HG03097 (cell line): Measurements from ENCODE around the gene SCAF4.
"Not testable (repeated sequence)": the region's sequence is repeated elsewhere in the genome, so short reads cannot be mapped to it uniquely, and the experiment has no call there.

Experiments
- ATAC-seq: cut with Tn5 transposase; IDR thresholded peaks from one replicate; pipeline ENCODE4 v1.9.1; 2021; ENCODE audit not compliant: unreplicated experiment, low FRiP score

Gene SCAF4, protein sequence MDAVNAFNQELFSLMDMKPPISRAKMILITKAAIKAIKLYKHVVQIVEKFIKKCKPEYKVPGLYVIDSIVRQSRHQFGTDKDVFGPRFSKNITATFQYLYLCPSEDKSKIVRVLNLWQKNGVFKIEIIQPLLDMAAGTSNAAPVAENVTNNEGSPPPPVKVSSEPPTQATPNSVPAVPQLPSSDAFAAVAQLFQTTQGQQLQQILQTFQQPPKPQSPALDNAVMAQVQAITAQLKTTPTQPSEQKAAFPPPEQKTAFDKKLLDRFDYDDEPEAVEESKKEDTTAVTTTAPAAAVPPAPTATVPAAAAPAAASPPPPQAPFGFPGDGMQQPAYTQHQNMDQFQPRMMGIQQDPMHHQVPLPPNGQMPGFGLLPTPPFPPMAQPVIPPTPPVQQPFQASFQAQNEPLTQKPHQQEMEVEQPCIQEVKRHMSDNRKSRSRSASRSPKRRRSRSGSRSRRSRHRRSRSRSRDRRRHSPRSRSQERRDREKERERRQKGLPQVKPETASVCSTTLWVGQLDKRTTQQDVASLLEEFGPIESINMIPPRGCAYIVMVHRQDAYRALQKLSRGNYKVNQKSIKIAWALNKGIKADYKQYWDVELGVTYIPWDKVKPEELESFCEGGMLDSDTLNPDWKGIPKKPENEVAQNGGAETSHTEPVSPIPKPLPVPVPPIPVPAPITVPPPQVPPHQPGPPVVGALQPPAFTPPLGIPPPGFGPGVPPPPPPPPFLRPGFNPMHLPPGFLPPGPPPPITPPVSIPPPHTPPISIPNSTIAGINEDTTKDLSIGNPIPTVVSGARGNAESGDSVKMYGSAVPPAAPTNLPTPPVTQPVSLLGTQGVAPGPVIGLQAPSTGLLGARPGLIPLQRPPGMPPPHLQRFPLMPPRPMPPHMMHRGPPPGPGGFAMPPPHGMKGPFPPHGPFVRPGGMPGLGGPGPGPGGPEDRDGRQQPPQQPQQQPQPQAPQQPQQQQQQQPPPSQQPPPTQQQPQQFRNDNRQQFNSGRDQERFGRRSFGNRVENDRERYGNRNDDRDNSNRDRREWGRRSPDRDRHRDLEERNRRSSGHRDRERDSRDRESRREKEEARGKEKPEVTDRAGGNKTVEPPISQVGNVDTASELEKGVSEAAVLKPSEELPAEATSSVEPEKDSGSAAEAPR

DNA sequence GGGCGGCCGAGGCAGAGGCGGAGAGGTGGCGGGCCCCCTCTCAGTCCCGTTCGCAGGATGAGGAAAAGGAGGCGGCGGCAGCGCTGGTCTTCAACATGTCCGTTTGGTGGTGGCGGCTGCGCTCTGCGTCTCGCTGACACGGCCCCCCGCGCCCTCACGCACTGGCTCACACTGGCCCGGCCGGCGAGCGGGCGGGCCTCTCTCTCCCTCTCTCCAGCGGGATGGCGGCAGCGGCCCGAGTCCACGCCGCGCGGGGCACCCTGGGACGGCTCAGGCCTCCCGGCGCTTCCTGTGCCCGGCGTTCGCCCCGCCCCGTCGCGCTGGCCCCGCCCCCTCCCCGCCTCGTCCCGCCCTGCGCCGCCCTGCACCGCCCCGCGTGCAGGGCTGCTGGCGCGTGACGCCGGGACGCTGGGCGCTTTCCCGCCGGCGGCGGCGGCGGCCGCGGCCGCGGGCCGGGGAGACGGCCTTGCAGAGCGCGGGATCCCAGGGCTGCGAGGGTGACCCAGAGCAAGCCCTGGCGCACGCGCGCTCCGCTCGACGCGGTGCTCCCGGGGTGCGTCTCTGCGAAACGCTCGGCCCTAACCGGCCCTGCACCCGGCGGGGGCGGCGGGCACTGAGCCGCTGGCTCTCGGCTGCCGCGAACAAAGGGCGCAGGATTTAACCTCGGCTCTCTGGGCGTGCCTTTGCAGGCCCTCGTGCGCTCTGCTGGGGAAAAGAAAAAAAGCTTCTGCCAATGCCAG, at the start of gene SCAF4:
SCAF4 (minus strand) TSS at position 262 of the 740 bp plus-strand sequence. CDS start 426 bp downstream, outside the sequence.
- peak; percentile 89 for ATAC-seq

DNA sequence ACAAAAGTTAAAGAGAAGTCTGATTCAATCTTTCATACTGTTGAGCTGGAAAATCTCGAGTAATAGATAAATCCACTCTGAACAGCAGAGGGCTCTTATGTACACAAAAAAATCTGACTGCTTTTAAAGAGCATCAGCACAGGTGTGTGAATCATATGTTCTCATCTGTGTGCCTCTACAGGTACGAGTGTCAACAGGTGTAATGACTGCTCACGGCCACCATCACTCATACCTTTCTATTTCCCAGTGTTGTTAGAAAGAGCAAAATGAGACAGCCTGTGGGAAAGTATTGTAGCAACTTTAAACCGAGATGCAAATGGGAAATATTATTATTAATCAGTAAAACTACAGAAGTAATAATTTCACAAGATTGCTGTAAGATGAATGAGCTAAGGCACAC, 49.0 kb upstream of the SCAF4 start:
- ATAC-seq: no peak

DNA sequence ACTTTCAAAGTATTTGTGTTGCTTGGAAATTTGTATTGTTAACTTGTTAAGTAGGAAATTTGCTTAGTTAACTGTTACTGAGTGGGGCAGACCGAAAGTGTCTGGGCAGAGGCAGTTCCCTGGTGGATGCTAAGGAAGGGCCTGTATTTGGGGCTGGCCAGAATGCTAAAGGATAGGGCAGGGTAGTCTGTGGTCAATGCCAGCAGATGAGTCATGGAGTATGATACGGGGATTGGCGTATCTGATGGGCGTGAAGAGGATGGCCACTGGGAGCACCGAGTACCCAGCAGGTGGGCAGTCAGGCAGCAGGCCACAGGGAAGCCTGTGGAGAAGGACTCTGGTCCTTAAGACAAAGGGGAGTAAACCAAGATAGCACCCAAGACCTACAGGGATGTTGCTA, 46.6 kb upstream of the SCAF4 start:
- ATAC-seq: no peak

DNA sequence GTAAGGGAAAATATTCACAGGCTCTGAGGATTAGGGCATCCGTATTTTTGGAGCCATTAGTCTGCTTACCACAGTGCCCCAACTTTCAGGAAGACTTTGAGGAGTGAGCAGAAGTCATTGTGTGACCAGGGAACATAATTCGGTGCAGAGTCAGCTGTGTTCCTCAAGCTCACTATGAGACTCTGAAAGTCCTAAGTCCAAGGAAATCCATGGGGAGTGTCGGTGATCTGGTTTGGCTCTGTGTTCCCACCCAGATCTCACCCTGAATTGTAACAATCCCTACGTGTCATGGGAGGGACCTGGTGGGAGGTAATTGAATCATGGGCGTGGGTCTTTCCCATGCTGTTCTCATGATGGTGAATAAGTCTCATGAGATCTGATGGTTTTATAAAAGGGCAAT, 45.9 kb upstream of the SCAF4 start:
- ATAC-seq: no peak

DNA sequence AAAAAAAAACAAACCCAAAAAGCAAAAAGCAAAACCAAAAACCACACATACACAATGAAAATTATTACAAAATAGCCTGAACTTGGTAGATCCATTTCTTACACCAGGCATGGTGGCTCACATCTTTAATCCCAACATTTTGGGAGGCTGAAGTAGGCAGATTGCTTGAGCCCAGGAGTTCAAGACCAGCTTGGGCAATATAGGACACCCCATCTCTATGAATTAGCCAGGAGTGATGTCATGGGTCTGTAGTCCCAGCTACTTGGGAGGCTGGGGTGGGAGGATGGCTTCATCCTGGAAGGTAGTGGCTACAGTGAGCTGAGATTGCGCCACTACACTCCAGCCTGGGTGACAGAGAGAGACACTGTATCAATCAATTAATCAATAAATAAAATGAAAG, 42.1 kb upstream of the SCAF4 start:
- no peak for ATAC-seq

DNA sequence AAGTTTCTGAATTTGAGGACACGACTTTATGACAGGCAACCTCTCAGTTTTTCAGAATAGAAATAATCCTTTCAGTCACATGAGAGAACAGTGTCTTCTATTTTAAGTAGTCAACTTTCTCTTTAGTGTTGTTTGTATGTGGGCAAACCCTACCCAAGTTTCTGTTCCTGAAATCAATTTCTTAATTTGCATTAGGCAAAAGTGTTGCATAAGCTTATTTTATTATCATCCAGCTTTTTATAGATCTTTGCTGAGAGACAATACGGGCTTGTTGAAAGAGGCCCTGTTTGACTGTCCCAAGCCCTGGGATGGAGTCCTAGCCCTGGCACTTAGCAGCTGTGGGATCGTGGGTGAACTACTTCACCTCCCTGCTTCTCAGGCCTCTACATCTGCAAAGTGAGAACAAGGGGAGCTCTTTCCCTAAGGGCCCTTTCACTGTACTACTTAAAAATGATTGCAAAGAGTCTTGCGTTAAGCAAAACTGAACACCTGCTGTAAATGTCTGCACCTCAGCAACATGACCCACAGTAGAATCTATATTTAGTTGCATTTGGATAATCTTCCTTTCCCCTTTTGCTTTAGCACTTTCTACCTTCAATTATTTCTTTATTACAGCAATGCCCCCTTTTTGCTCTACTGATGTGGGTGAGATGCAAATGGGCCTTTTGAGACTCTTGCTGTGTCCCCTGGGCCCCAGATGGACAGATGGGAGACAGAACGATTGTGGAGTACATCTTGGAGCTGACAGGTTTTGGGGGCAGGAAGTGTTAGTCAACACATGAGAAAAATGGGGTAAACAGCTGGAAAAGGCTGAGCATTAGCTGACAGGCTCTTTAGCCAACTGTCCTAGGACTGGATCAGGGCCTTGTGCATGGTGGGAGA, 41.0 kb upstream of the SCAF4 start:
- peak; percentile 80 for ATAC-seq

DNA sequence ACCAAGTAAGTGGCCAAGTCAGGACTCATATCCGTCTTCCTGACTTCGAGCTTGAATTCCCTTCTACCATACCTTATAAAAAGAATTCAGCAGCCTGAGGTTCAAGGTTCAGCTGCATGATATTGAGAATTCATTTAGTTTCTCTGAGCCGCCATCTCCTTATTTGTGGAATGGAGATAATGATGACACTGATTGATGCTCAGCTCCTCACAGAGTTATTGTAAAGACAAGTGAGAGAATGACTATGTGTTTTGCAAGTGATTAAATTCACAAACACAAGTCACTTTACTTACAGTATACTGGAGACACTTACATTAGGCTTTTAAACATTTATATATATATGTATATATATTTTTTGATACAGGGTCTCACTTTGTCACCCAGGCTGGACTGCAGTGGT, 39.8 kb upstream of the SCAF4 start:
- ATAC-seq: no peak

DNA sequence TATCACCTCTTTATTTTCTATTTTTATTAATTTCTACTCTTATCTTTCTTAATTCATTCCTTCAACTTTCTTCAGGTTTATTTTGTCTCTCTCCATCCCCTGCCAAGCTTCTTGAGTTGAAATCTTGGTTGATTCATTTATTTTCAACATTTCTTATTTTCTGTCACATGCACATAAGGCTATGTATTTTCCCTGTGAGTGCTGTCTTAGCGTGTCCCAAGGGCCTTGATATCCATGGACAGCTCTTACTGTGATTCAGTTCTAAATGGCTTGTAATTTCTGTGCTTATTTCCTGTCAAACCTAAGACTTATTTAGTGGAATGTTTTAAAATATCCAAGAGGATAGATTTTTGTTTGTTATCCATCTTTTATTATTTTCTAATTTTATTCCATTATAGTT, 36.8 kb upstream of the SCAF4 start:
- no peak for ATAC-seq

DNA sequence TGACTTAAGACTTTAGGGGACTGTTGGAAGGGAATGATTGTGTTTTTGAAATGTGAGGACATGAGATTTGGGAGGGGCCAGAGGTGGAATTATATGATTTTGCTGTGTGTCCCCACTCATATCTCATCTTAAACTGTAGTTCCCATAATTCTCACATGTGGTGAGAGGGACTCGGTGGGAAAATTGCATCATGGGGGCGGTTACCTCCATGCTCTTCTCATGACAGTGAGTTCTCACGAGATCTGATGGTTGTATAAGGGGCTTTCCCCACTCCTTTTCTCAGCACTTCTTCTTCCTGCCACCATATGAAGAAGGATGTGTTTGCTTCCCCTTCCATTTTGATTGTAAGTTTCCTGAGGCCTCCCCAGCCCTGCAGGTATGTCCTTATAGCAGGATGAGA, 35.0 kb upstream of the SCAF4 start:
- no peak for ATAC-seq

DNA sequence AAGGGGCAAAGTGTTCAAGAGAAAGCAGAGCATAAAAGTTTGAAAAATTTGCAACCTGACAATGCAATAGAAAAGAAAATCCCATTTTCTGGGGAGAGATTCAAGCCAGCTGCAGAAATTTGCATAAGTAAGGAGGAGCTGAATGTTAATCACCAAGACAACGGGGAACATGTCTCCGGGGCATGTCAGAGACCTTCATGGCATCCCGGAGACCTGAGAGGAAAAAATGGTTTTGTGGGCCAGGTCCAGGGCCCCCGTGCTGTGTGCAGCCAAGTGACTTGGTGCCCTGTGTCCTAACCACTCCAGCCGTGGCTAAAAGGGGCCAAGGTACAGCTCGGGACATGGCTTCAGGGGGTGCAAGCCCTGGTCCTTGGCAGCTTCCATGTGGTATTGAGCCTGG, 33.9 kb upstream of the SCAF4 start:
- ATAC-seq: not testable (repeated sequence)

DNA sequence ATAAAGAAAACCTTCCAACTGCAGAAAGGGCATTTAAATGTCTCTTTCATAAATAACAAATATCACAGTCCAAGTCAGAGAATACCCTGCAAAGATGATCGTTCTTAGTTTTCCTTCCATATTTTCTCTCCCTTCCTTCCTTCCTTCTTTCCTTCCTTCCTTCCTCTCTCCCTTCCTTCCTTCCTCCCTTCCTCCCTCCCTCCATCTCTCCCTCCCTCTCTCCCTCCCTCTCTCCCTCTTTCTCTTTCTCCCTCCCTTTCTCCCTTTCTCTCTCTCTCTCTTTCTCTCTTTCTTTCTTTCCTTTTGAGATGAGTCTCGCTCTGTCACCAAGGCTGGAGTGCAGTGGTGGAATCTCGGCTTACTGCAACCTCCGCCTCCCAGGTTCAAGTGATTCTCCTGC, 29.0 kb upstream of the SCAF4 start:
- no peak for ATAC-seq

DNA sequence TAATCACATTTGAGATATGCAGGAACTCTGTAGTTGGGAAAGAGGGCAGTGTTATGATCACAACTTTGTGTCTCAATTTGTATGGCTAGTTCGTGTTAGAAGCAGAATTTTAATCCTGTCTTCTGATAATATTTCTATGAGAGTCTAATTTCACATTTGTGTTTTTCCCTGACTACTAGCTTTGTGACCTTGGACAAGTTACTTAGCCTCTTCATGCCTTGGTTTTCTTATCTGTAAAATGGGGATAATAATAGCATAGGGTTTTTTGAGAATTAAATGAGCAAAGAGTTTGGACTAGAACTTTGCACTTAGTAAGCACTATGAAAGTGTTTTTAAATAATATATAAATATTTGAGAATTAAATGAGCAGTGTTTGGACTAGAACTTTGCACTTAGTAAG, 24.9 kb upstream of the SCAF4 start:
- ATAC-seq: no peak

DNA sequence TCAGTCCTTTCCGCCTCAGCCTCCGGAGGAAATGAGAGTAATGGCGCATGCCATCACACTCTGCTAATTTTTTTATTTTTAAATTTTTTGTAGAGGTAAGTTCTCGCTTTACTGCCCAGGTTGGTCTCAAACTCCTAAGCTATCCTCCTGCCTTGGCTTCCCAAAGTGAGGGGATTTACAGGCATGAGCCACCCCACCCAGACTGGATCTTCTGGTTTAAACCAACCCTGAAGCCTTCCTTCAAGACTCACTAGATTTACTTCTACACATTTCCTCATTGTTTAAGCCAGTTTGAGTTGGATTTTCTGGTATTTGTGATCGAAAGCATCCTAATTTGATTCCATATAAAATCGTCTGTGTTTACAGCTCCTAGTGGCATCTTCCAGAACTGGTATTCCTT, 23.1 kb upstream of the SCAF4 start:
- ATAC-seq: no peak

DNA sequence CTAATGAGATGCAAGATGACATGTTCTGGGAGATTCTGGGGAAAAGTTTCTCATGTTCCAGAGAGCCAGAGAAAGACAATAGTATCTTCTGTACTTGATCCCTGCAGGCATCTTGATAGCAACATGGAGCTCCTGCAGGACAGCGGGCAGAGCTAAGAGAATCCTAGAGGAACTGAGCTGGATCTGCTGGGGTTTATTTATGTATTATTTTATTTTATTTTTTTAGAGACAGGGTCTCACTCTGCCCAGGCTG, 22.7 kb upstream of the SCAF4 start:
- no peak for ATAC-seq

DNA sequence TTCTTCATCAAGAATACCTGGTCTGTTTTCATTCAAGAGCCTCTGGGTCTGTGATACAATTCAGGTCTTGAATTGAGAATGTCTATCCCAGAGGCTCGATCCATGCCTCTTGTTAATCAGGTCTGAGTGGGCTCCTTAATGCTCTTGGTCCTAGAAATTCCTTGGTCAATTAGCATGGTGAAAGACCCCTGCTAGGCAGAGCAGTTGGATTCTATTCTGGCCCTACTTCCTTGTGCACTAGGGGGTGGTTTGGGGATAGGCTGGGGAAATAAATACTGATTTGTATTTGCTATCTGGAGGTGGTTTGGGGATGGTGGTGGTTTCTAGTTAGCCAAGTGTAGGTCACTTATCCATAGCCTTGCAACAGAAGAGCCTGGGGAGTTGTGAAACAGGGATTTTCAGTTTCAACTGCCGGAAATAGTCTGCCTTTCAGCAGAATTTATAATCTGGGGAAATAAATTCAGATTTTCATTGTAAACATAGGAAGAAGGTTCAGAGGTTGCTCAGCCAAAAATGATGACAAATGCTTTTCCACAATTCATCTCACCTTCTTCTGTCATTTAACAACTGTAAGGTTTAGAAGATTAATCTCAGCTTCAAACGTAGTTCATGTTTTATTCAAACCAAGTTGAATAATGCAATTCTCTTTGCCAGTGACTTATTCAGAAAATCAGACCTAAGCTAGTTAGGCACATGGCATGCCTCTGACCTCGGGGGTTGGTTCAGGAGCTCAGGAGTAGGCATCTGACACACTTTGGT, 22.2 kb upstream of the SCAF4 start:
- no peak for ATAC-seq

DNA sequence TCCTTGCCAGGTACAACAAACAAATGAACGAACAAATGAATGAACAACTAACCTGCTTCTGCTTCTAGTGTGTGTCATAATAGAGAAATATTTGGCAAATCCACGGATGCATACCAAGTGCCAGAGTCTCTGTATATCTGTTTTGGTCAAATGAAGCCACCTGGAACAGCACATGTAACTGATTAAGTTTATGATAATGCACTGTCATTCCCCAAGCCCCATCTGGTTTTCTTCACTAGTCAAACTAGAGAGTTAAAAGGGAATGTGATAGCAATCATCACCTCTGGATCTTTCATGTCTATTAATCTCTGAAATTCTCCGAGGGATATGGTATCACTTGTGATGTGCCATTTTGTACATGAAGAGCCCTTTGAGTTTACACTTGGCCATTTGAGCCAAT, 21.0 kb upstream of the SCAF4 start:
- ATAC-seq: no peak

DNA sequence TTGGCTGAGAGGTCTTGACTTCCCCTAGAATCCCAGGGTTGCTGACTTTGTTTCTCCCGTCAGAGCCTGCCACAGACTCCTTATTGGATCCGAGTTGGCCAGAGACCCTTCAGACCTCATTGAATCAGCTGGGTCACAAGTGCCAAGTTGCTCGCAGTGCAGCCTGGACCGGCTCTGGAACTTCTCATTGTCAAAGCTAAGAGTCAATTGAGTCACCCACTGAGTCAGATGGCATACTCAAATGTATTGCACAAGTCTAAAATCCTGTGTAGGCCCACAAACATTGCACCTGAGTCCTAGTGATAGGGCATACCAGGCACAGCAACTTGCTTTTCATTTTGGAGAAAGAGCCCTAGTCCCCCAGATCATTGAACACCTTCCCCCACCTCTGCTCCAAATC, 20.4 kb upstream of the SCAF4 start:
- ATAC-seq: no peak

DNA sequence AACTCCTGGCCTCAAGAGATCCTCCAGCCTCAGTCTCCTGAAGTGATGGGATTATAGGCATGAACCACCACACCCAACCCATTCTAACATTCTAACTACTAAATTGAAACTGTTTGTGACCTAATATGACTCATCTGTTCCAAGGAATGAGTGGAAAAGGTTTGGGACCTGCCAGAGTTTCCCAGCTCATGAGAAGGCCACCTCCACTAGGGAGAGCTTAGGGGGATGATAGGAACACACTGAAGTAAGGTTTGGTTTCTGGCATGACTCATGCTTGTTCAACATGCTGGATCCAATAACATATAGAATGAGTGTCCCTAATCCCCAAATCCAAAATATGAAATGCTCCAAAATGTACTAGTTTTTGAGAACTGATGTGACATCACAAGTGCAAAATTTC, 18.9 kb upstream of the SCAF4 start:
- ATAC-seq: no peak

DNA sequence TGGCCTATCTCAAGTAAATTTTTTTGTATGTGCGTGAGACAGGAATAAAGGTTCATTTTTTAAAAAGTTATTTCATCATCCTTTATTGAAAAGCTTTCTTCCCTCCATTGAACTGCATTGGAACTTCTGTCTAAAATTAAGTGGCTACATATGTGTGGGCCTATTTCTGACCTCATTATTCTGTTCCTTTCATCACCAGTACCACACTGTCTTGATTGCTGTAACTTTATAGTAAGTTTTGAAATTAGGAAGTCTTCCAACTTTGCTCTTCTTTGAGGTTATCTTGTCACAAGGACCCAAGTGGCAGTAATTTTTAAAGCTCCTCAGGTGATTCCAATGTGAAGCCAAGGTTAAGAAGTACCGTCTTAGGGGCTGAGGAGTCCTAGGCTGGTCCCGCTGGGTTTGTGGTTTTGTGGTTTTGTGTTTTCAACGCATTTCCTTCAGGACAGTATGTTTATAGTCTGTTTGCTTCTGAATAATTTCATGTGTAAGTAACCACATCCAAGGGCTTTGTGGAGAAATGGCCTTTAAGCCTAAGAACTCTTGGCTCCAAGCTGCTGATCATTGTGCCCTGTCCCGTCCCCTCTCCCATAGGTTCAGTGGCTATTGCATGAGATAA, 12.4 kb upstream of the SCAF4 start:
- ATAC-seq: no peak
